NCI-H748 (cell line): ENCODE data around the gene MGAT2.
A peak's percentile ranks its signal among the peaks of the same experiment; 100 is the strongest.
"Not testable (repeated sequence)": the region's sequence is repeated elsewhere in the genome, so short reads cannot be mapped to it uniquely, and the experiment has no call there.

Source experiments
- DNase-seq: peaks from one replicate; lab custom pipeline; 2025; ENCODE audit not compliant: unreplicated experiment; lab: John Stamatoyannopoulos, UW

MGAT2 gene

DNA sequence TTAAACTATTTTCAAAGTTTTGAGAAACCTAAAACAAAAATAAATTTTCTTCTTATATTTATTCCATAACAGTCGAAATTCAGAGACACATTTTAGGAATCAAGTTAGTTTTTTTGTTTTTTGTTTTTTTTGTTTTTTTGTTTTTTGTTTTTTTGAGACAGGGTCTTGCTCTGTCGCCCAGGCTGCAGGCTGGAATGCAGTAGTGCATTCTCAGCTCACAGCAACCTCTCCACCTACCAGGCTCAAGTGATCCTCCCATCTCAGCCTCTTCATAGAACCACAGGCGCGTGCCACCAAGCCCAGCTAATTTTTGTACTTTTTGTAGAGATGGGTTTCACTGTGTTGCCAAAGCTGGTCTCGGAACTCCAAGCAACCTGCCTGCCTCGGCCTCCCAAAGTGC is 32.9 kb downstream of the MGAT2 start:
- no peak for DNase-seq

GRCh38 chr14:49654511-49654910 is 33.9 kb downstream of the MGAT2 start:
- DNase-seq: no peak

DNA sequence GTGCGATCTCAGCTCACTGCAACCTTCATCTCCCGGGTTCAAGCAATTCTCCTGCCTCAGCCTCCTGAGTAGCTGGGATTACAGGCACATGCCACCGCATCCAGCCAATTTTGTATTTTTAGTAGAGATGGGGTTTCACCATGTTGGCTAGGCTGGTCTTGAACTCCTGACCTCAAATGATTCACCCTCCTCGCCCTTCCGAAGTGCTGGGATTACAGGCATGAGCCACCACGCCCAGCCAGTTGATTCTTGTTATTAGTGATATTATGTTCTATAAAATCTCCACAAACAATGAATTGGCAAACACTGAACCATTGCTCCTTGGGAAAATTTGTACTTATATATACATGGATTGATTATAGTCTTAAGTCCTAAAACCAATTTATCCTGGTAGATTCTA is 36.9 kb downstream of the MGAT2 start:
- DNase-seq: not testable (repeated sequence)

- DNase-seq: peak; percentile 38
Observed at GRCh38 chr14:49659526-49660455, 39.2 kb downstream of the MGAT2 start.

DNA sequence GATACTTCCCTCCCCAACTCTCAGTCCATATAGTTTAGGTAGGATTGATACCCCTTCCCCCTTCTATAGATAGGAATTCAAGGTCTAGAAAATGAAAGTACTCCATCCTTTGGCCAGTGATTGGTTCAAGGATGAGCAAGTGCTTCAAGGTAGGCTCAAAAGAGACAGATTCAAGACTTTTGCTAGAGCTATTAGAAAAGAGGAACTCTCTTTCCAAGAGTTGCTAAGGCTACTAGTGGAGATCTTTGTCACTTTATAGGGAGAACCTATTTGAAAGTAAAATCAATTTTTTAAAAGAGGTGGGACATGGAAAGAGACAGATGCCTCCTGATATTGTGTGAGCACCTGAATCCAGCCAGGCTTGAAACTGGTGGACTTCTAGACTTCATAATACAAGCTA is 49.9 kb downstream of the MGAT2 start:
- DNase-seq: no peak
